IMR-90 (cell line): ENCODE measurements around the gene C15orf39. TPM values are rescaled to one million over a fixed set of nuclear protein-coding genes. Genes with fewer than 3 reads are reported as not detected.

Experiments used
- ATAC-seq: fragments of 200-7000 bp; cut with Tn5 transposase; 2 replicates; pipeline ENCODE4 v1.9.1; 2020; ENCODE audit warnings: low read depth, mild to moderate bottlenecking, moderate library complexity
- BruUV-seq: library from RNA; stranded (reverse); fragments of 400-500 nt; replicated peaks from 2 replicates; lab custom pipeline; 2021; lab: Mats Ljungman, UMichigan
- CTCF ChIA-PET: fragments of 300-600 bp; formaldehyde crosslinking; extraction: SDS; loops from one replicate; lab custom pipeline; 2021; ENCODE audit warnings: antibody characterized with exemption; lab: Yijun Ruan, JAX
- POLR2A ChIA-PET: fragments of 300-600 bp; sonication (Branson Sonifier 250); formaldehyde crosslinking; loops from one replicate; lab custom pipeline; 2022; ENCODE audit warnings: antibody characterized with exemption; ENCODE audit not compliant: unreplicated experiment; lab: Charles Lee
- DNase-seq: peaks from one replicate; pipeline ENCODE4 v3.0.0; 2013
- H2AFZ ChIP-seq: replicated peaks from 2 replicates; pipeline ENCODE3; 2013; ENCODE audit warnings: low read length, mild to moderate bottlenecking; ENCODE audit not compliant: poor library complexity
- H2AK5ac ChIP-seq: 2 replicates; pipeline ENCODE4 v1.6.1; 2013; ENCODE audit warnings: low read depth, low read length, inconsistent platforms
- H2AK9ac ChIP-seq: replicated peaks from 2 replicates; pipeline ENCODE3; 2013; ENCODE audit warnings: mild to moderate bottlenecking, low read depth, low read length, moderate library complexity; ENCODE audit not compliant: poor library complexity
- H2BK120ac ChIP-seq: 2 replicates; pipeline ENCODE4 v1.6.1; 2013; ENCODE audit warnings: low read depth, low read length, inconsistent platforms
- H2BK15ac ChIP-seq: 3 replicates; pipeline ENCODE4 v1.6.1; 2013; ENCODE audit warnings: low read depth, low read length, inconsistent platforms
- H2BK20ac ChIP-seq: 2 replicates; pipeline ENCODE4 v1.6.1; 2013; ENCODE audit warnings: low read depth, mild to moderate bottlenecking, inconsistent platforms, low read length, moderate library complexity
- H2BK5ac ChIP-seq: 2 replicates; pipeline ENCODE4 v1.6.1; 2013; ENCODE audit warnings: mild to moderate bottlenecking, low read depth, low read length, inconsistent platforms; ENCODE audit not compliant: poor library complexity, severe bottlenecking
- H3K14ac ChIP-seq: replicated peaks from 2 replicates; pipeline ENCODE4 v1.6.1; 2013; ENCODE audit warnings: low read depth, low read length, inconsistent platforms
- H3K18ac ChIP-seq: 2 replicates; pipeline ENCODE4 v1.6.1; 2013; ENCODE audit warnings: low read depth, low read length, control low read depth
- H3K23ac ChIP-seq: 2 replicates; pipeline ENCODE4 v1.6.1; 2013; ENCODE audit warnings: low read depth, low read length, inconsistent platforms
- H3K27ac ChIP-seq: 2 replicates; pipeline ENCODE4 v1.5.1; 2013; ENCODE audit warnings: mild to moderate bottlenecking, control low read depth, low read length; ENCODE audit not compliant: insufficient read depth
- H3K27me3 ChIP-seq: 2 replicates; pipeline ENCODE4 v1.6.1; 2013; ENCODE audit warnings: low read length; ENCODE audit not compliant: control insufficient read depth, insufficient read depth
- H3K36me3 ChIP-seq: 2 replicates; pipeline ENCODE4 v1.6.1; 2013; ENCODE audit warnings: low read length, mixed read lengths; ENCODE audit not compliant: control insufficient read depth, insufficient read depth
- H3K4ac ChIP-seq: 2 replicates; pipeline ENCODE4 v1.6.1; 2013; ENCODE audit warnings: low read depth, low read length, inconsistent platforms
- H3K4me1 ChIP-seq: 2 replicates; pipeline ENCODE4 v1.6.1; 2013; ENCODE audit warnings: low read length, mixed read lengths; ENCODE audit not compliant: control insufficient read depth, insufficient read depth
- H3K4me2 ChIP-seq: 2 replicates; pipeline ENCODE4 v1.6.1; 2013; ENCODE audit warnings: low read depth, mild to moderate bottlenecking, control low read depth, low read length, moderate library complexity
- H3K4me3 ChIP-seq: 2 replicates; pipeline ENCODE4 v1.5.1; 2013; ENCODE audit warnings: low read depth, mild to moderate bottlenecking, control low read depth, low read length, moderate library complexity; ENCODE audit not compliant: insufficient read depth
- H3K56ac ChIP-seq: 2 replicates; pipeline ENCODE4 v1.6.1; 2013; ENCODE audit warnings: low read length, inconsistent platforms; ENCODE audit not compliant: insufficient read depth; ENCODE audit errors: extremely low read depth
- H3K79me1 ChIP-seq, 2 experiments: 2 replicates each; pipeline ENCODE4 v1.6.1; 2013; ENCODE audit warnings: low read length in 2 of 2, inconsistent platforms in 1 of 2, low read depth in 1 of 2
- H3K9ac ChIP-seq: 2 replicates; pipeline ENCODE4 v1.6.1; 2013; ENCODE audit warnings: low read depth, low read length, control low read depth
- H3K9me1 ChIP-seq: 2 replicates; pipeline ENCODE4 v1.6.1; 2013; ENCODE audit warnings: low read length, inconsistent platforms; ENCODE audit not compliant: insufficient read depth
- H3K9me3 ChIP-seq: 2 replicates; pipeline ENCODE4 v1.6.1; 2013; ENCODE audit warnings: low read length; ENCODE audit not compliant: control insufficient read depth, insufficient read depth
- H4K20me1 ChIP-seq: 2 replicates; pipeline ENCODE4 v1.6.1; 2013; ENCODE audit warnings: low read length, inconsistent platforms; ENCODE audit not compliant: insufficient read depth
- H4K5ac ChIP-seq: 2 replicates; pipeline ENCODE4 v1.6.1; 2013; ENCODE audit warnings: mild to moderate bottlenecking, low read depth, low read length, control low read depth
- H4K8ac ChIP-seq, 2 experiments: 2 replicates each; pipeline ENCODE4 v1.6.1; 2013; ENCODE audit warnings: low read depth in 2 of 2, low read length in 2 of 2, control low read depth in 1 of 2, inconsistent platforms in 1 of 2
- H4K91ac ChIP-seq: 2 replicates; pipeline ENCODE4 v1.6.1; 2013; ENCODE audit warnings: low read depth, low read length, inconsistent platforms; ENCODE audit not compliant: insufficient read depth
- BHLHE40 ChIP-seq: fragments of 150-350 bp; IDR thresholded peaks from 2 replicates; pipeline ENCODE4 v1.6.1; 2016; ENCODE audit warnings: mild to moderate bottlenecking, low read depth, low read length
- NFE2L2 ChIP-seq: fragments of 150-350 bp; IDR thresholded peaks from 2 replicates; pipeline ENCODE4 v1.6.1; 2016; ENCODE audit warnings: low read depth, mild to moderate bottlenecking, low read length
- RCOR1 ChIP-seq: IDR thresholded peaks from 2 replicates; pipeline ENCODE4 v1.6.1; 2012; ENCODE audit warnings: mild to moderate bottlenecking, low read length, improper control_type of control experiment; ENCODE audit not compliant: insufficient replicate concordance
- RFX5 ChIP-seq: IDR thresholded peaks from 2 replicates; pipeline ENCODE4 v1.8.0; 2012; ENCODE audit warnings: low read depth, mild to moderate bottlenecking, low read length, moderate library complexity
- WGBS, 2 experiments: methylation state at CpG; one replicate each; pipeline versions ENCODE4 v1.1.5 to v1.1.7; 2013; ENCODE audit warnings: missing lambda C conversion rate in 2 of 2; ENCODE audit not compliant: insufficient read length in 1 of 2; ENCODE audit errors: extremely low coverage in 2 of 2; 5-methylcytosine and 5-hydroxymethylcytosine counted together
- dilution Hi-C: fragments of 300-500 bp; cut with HindIII; formaldehyde crosslinking; loops from one replicate; pipeline ENCODE4 v1.14.3; 2018; ENCODE audit warnings: low sequenced_read_pairs; ENCODE audit not compliant: unreplicated experiment
- in situ Hi-C: fragments of 300-500 bp; cut with MboI; formaldehyde crosslinking; loops from 3 replicates; pipeline ENCODE4 v1.14.3; 2019; ENCODE audit warnings: low sequenced_read_pairs, inconsistent platforms, mixed read lengths
- intact Hi-C: fragments of 100-400 bp; cut with micrococcal nuclease; formaldehyde crosslinking; loops from 2 replicates; pipeline ENCODE4 v1.10.0; 2022
- polyA plus RNA-seq, 3 experiments: library from polyadenylated mRNA; depleted of rRNA; stranded (reverse); fragments of >200 nt; gene quantifications; 2 replicates each; pipeline ENCODE4 v1.2.3, GENCODE V29; 2012; ENCODE audit warnings: low replicate concordance in 1 of 3
- total RNA-seq: library from RNA; depleted of rRNA; stranded (reverse); fragments of >200 nt; gene quantifications from 2 replicates; pipeline ENCODE4 v1.2.3, GENCODE V29; 2012
- TF ChIP-seq, protein P1 (sequence below): fragments of 150-350 bp; IDR thresholded peaks from 2 replicates; pipeline ENCODE4 v1.6.1; 2017; ENCODE audit warnings: mild to moderate bottlenecking, antibody characterized with exemption, low read length, low read depth

Gene C15orf39
- total and polyA plus RNA-seq, 2 of the 4 experiments (the other 2 are of a cell fraction), result 1.3 to 5.7 TPM

DNA sequence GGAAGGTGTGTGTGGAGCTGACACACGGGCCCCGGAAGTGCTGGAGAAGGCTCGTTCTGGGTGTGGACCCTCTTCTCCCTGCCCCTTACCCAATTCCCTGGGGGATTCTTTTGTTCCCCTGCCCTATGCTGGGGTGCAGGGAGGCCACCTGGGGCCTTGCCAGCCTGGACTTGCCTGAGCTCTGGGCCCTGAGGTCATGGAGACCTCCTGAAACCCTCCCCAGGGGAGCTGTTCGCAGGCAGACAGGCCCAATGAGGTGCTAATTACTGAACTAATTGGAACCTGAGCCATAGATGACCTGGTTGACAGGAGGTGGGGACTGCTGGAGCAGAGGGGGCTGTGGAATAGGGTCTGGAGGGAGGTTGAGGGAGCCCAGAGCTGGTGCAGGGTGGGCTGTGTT is 9.4 kb upstream of the C15orf39 start:
- ChIA-PET POLR2A (no interaction called here), CTCF (interaction anchor here (1.7 kb wide), 1 partner anchor 9 kb away, joined by 5 read pairs; the partner anchor contains the start of gene C15orf39)
- peaks cover 7% of the 10 kb centered on the region; the same call in 1 of the 2 replicates for H3K4me1 ChIP-seq
- no peak overlapping the region for H2BK120ac ChIP-seq
- dilution Hi-C loops (no loop called here), intact Hi-C loops (no loop called here), in situ Hi-C loops (no loop called here)
- H4K91ac ChIP-seq, result no peak overlapping the region
- H2AFZ ChIP-seq, result no peak overlapping the region
- no peak overlapping the region for H4K8ac ChIP-seq
- no peak overlapping the region for H2AK9ac ChIP-seq
- H3K4ac ChIP-seq, result no peak overlapping the region
- H3K23ac ChIP-seq, result no peak overlapping the region
- H3K4me3 ChIP-seq, result no peak overlapping the region
- no peak overlapping the region for H3K4me2 ChIP-seq
- H3K18ac ChIP-seq, result no peak overlapping the region
- H3K79me1 ChIP-seq, result no peaks in the 10 kb centered on the region
- H3K56ac ChIP-seq, result no peak overlapping the region
- peaks cover 12% of the 10 kb centered on the region for H3K9me3 ChIP-seq
- WGBS, 2 experiments, result no CpG with 5 or more reads among the region's 4 CpGs
- no TSS peak for BruUV-seq
- DNase-seq (no peak), ATAC-seq (no peak)
- TF ChIP-seq, protein P1, sequence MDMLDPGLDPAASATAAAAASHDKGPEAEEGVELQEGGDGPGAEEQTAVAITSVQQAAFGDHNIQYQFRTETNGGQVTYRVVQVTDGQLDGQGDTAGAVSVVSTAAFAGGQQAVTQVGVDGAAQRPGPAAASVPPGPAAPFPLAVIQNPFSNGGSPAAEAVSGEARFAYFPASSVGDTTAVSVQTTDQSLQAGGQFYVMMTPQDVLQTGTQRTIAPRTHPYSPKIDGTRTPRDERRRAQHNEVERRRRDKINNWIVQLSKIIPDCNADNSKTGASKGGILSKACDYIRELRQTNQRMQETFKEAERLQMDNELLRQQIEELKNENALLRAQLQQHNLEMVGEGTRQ, result no peak
- no peak for TF ChIP-seq RFX5
- TF ChIP-seq BHLHE40, result no peak
- no peak for TF ChIP-seq RCOR1
- no peak for TF ChIP-seq NFE2L2
- H3K14ac ChIP-seq, result no peak overlapping the region
- no peaks in the 10 kb centered on the region for H3K9me1 ChIP-seq
- no peak overlapping the region for H2BK20ac ChIP-seq
- H3K9ac ChIP-seq, result no peak overlapping the region
- no peak overlapping the region for H2BK5ac ChIP-seq
- H2AK5ac ChIP-seq, result no peak overlapping the region
- no peaks in the 10 kb centered on the region for H4K20me1 ChIP-seq
- no peaks in the 10 kb centered on the region for H3K36me3 ChIP-seq
- peaks cover 47% of the 10 kb centered on the region for H3K27me3 ChIP-seq
- no peak overlapping the region for H4K5ac ChIP-seq
- no peak overlapping the region for H2BK15ac ChIP-seq
- no peak overlapping the region for H3K27ac ChIP-seq
